K562 (cell line): Measurements from ENCODE around the gene SLC26A1. TPM values are rescaled to one million over a fixed set of nuclear protein-coding genes. Genes with fewer than 3 reads are reported as not detected.

Experiments used
- ATAC-seq: fragments of 200-7000 bp; cut with Tn5 transposase; 3 replicates; pipeline ENCODE4 v1.9.1; 2020; ENCODE audit warnings: moderate library complexity
- BruUV-seq: library from RNA; stranded (reverse); fragments of 400-500 nt; replicated peaks from 2 replicates; lab custom pipeline; 2021; lab: Mats Ljungman, UMichigan
- CTCF ChIA-PET: fragments of 300-600 bp; formaldehyde crosslinking; extraction: SDS; loops from one replicate; lab custom pipeline; 2021; ENCODE audit warnings: low intra/inter-chr PET ratio; lab: Yijun Ruan, JAX
- POLR2A ChIA-PET: fragments of 300-600, 350-650 bp; sonication (Branson Sonifier 250); formaldehyde crosslinking; extraction: SDS; loops from one replicate; lab custom pipeline; 2021; ENCODE audit warnings: antibody characterized with exemption, inconsistent platforms; lab: Yijun Ruan, JAX
- DNase-seq, 4 experiments: peaks; one replicate each; pipeline versions ENCODE4 v3.0.0 to v3.0.0-alpha.2; 2011 to 2018; ENCODE audit warnings: low spot score in 3 of 4, mixed read lengths in 3 of 4; ENCODE audit errors: extremely low read depth in 1 of 4
- FAIRE-seq: peaks from 2 replicates; lab custom pipeline; 2011; peaks lifted over from hg19 to GRCh38; lab: Jason Lieb, UNC
- H2AFZ ChIP-seq: 2 replicates; pipeline ENCODE4 v1.6.0; 2011; ENCODE audit warnings: low read depth, low read length, control low read depth, inconsistent platforms
- H3K27ac ChIP-seq: fragments of 200-600 bp; 3 replicates; pipeline ENCODE4 v1.8.0; 2011; ENCODE audit warnings: low read depth, mild to moderate bottlenecking, control low read depth, inconsistent platforms, low read length, moderate library complexity, mixed read lengths; ENCODE audit errors: extremely low read depth
- H3K27me3 ChIP-seq, 2 experiments: fragments of 300-600 bp in 1 of 2; 2 replicates in 1 of 2; 3 replicates in 1 of 2; pipeline versions ENCODE4 v1.6.0 to v1.8.0; 2011; ENCODE audit warnings: inconsistent platforms in 2 of 2, low read length in 2 of 2, mild to moderate bottlenecking in 1 of 2, mixed read lengths in 1 of 2, moderate library complexity in 1 of 2; ENCODE audit not compliant: control insufficient read depth in 2 of 2, insufficient read depth in 2 of 2
- H3K36me3 ChIP-seq: fragments of 300-600 bp; 3 replicates; pipeline ENCODE4 v1.8.0; 2011; ENCODE audit warnings: mild to moderate bottlenecking, low read length, inconsistent platforms; ENCODE audit not compliant: control insufficient read depth, insufficient read depth
- H3K4me1 ChIP-seq, 2 experiments: fragments of 200-600 bp in 1 of 2; replicated peaks in 1 of 2; 2 replicates in 1 of 2; 3 replicates in 1 of 2; pipeline versions ENCODE4 v1.5.1 to v1.8.0; 2011; ENCODE audit warnings: inconsistent platforms in 2 of 2, low read length in 2 of 2, mild to moderate bottlenecking in 1 of 2, mixed read lengths in 1 of 2, moderate library complexity in 1 of 2; ENCODE audit not compliant: control insufficient read depth in 2 of 2, insufficient read depth in 2 of 2
- H3K4me2 ChIP-seq: 2 replicates; pipeline ENCODE4 v1.6.1; 2011; ENCODE audit warnings: low read length, control low read depth, inconsistent platforms, mixed read lengths; ENCODE audit not compliant: insufficient read depth
- H3K4me3 ChIP-seq: fragments of 200-600 bp; sonication (generic), shearing (Covaris generic); 2 replicates; pipeline ENCODE4 v1.5.1; 2016; ENCODE audit warnings: control low read depth, inconsistent platforms
- H3K79me2 ChIP-seq: fragments of 200-600 bp; 3 replicates; pipeline ENCODE4 v1.8.0; 2011; ENCODE audit warnings: low read length, inconsistent platforms; ENCODE audit not compliant: control insufficient read depth, insufficient read depth
- H3K9ac ChIP-seq, 2 experiments: 2 replicates each; pipeline versions ENCODE4 v1.6.0 to v1.6.1; 2011; ENCODE audit warnings: low read depth in 2 of 2, low read length in 2 of 2, control low read depth in 1 of 2, inconsistent platforms in 1 of 2, mild to moderate bottlenecking in 1 of 2, mixed read lengths in 1 of 2; ENCODE audit not compliant: insufficient read depth in 1 of 2
- H3K9me1 ChIP-seq: one replicate; pipeline ENCODE4 v1.6.0; 2011; ENCODE audit warnings: inconsistent platforms, mild to moderate bottlenecking, low read length, moderate library complexity; ENCODE audit not compliant: control insufficient read depth, insufficient read depth
- H3K9me3 ChIP-seq: replicated peaks from 2 replicates; pipeline ENCODE4 v1.5.1; 2011; ENCODE audit warnings: low read depth, low read length, inconsistent platforms; ENCODE audit not compliant: control insufficient read depth, insufficient read depth
- H4K20me1 ChIP-seq: replicated peaks from 2 replicates; pipeline ENCODE4 v1.6.1; 2011; ENCODE audit warnings: low read length, inconsistent platforms, mixed read lengths; ENCODE audit not compliant: control insufficient read depth, insufficient read depth
- BRCA1 ChIP-seq, 2 experiments: fragments of 450-650 bp in 1 of 2; sonication (generic) in 1 of 2; formaldehyde crosslinking in 1 of 2; IDR thresholded peaks; 2 replicates each; pipeline versions ENCODE4 v1.5.0 to v1.6.1; 2017 to 2020; ENCODE audit warnings: mild to moderate bottlenecking in 1 of 2, missing genetic modification reagents in 1 of 2
- NR2C2 ChIP-seq, 2 experiments: fragments of 200-800 bp in 1 of 2; sonication (Bioruptor generic) in 1 of 2; sonication (generic) in 1 of 2; formaldehyde crosslinking in 1 of 2; IDR thresholded peaks; 2 replicates each; pipeline versions ENCODE4 v1.6.1 to v1.8.0; 2016 to 2022; ENCODE audit warnings: mild to moderate bottlenecking in 1 of 2, missing compliant biosample characterization in 1 of 2, missing genetic modification characterization in 1 of 2, missing genetic modification reagents in 1 of 2
- ZKSCAN8 ChIP-seq: fragments of 200-800 bp; sonication (Bioruptor generic); IDR thresholded peaks from 2 replicates; pipeline ENCODE4 v1.6.1; 2016; ENCODE audit warnings: missing genetic modification characterization, missing compliant biosample characterization
- WGBS: fragments of 100-300 bp; shearing (Covaris generic); methylation state at CpG from one replicate; pipeline ENCODE4 v1.1.6; 2016; ENCODE audit warnings: low coverage, mixed read lengths; ENCODE audit not compliant: insufficient coverage; ENCODE audit errors: missing lambda C conversion rate; 5-methylcytosine and 5-hydroxymethylcytosine counted together
- in situ Hi-C: fragments of 300-500 bp; cut with MboI; formaldehyde crosslinking; loops from 4 replicates; pipeline ENCODE4 v1.15.0; 2018; ENCODE audit warnings: inconsistent platforms, mixed read lengths
- intact Hi-C: fragments of 100-400 bp; cut with micrococcal nuclease; formaldehyde crosslinking; loops from 2 replicates; pipeline ENCODE4 v1.14.2; 2022
- polyA plus RNA-seq, 8 experiments: library from polyadenylated mRNA; depleted of rRNA in 4 of 8; stranded (reverse) in 5 of 8; unstranded in 3 of 8; fragments of >200 nt; fragmentation: Nextera tagmentation in 2 of 8; fragmentation: Illumina TruSeq in 1 of 8; extraction: Ambion mirVana in 2 of 8; extraction: Trizol in 1 of 8; gene quantifications; 2 replicates each; pipeline versions ENCODE4 v1.2.1 to v1.2.3, GENCODE V29; 2011 to 2014; ENCODE audit warnings: inconsistent platforms in 1 of 8, missing spikeins in 1 of 8
- total RNA-seq, 7 experiments: library from RNA; depleted of rRNA in 6 of 7; stranded (reverse); fragments of >200 nt in 6 of 7; fragmentation: Illumina TruSeq in 2 of 7; extraction: Trizol in 2 of 7; gene quantifications; 2 replicates each; pipeline versions ENCODE4 v1.2.1 to v1.2.3, GENCODE V29; 2011 to 2021; ENCODE audit warnings: low replicate concordance in 1 of 7
- TF ChIP-seq, protein P1 (sequence below): sonication (generic); formaldehyde crosslinking; IDR thresholded peaks from 2 replicates; pipeline ENCODE4 v1.8.1; 2023; ENCODE audit warnings: mild to moderate bottlenecking, missing genetic modification reagents

The SLC26A1 gene
- total and polyA plus RNA-seq, 9 of the 15 experiments (the other 6 are each of a cell fraction or from before 2014, with no cell fraction given): 0.11 to 4.2 (median 0.95) TPM

DNA sequence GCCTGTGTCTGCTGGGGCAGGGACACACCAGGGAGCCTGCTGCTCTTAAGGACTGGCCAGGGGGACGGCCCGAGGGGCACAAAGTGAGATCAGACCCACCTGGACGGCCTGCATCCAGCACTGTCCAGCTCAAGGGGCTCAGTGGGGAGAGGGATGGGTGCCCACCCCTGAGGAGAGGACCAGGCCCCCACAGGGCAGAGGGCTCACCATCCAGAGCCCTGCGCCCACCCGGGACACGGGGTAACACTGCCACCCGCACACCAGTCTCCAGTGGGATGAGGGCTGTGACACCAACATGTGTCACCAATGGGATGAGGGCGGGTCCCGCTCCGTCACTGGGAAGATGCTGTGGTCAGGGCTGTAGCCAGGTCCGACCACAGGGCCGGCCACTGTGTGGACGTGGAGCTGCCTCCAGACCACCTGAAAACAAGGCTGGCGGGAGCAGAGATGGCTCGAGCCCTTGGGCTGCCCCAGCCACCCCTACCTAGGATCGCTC, 33.0 kb downstream of the SLC26A1 start:
- no peak for ATAC-seq
- no peak overlapping the region for H3K4me3 ChIP-seq
- no TSS peak for BruUV-seq

More for the DNA sequence above, 33.0 kb downstream of the SLC26A1 start:
- no peak overlapping the region for H3K9ac ChIP-seq
- no peak overlapping the region for H2AFZ ChIP-seq
- no peaks in the 10 kb centered on the region for H3K9me1 ChIP-seq
- ChIA-PET POLR2A (no interaction called here), CTCF (no interaction called here)
- H3K4me1 ChIP-seq: peaks cover 0 to 48% of the 10 kb centered on the region in 2 experiments; a peak in 2 of 5 replicates
- no peaks in the 10 kb centered on the region for H4K20me1 ChIP-seq
- DNase-seq (no peak), FAIRE-seq (no peak)
- TF ChIP-seq, protein P1, sequence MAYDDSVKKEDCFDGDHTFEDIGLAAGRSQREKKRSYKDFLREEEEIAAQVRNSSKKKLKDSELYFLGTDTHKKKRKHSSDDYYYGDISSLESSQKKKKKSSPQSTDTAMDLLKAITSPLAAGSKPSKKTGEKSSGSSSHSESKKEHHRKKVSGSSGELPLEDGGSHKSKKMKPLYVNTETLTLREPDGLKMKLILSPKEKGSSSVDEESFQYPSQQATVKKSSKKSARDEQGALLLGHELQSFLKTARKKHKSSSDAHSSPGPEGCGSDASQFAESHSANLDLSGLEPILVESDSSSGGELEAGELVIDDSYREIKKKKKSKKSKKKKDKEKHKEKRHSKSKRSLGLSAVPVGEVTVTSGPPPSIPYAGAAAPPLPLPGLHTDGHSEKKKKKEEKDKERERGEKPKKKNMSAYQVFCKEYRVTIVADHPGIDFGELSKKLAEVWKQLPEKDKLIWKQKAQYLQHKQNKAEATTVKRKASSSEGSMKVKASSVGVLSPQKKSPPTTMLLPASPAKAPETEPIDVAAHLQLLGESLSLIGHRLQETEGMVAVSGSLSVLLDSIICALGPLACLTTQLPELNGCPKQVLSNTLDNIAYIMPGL (CRISPR knock-in tag): no peak
- TF ChIP-seq BRCA1 (IDR thresholded peaks at IDR 0.05) (no peak), BRCA1 (CRISPR knock-in tag; IDR thresholded peaks at IDR 0.05) (0 out of 2 replicates have a peak, but pooled peaks have one; percentile 17), ZKSCAN8 (CRISPR knock-in tag) (no peak), NR2C2 (CRISPR knock-in tag; IDR thresholded peaks at IDR 0.05) (no peak), NR2C2 (tag; IDR thresholded peaks at IDR 0.05) (no peak)
- H3K36me3 ChIP-seq: peaks cover 17% of the 10 kb centered on the region; the same call in 1 of the 3 replicates
- intact Hi-C loops: no loop called here
- H3K27ac ChIP-seq: no peak overlapping the region
- 83% methylated on average over 10 of the region's 16 CpGs for WGBS
- in situ Hi-C loops: no loop called here
- H3K4me2 ChIP-seq: no peak overlapping the region
- no peaks in the 10 kb centered on the region for H3K79me2 ChIP-seq
- H3K27me3 ChIP-seq: no peaks in the 10 kb centered on the region
- H3K9me3 ChIP-seq: no peaks in the 10 kb centered on the region
